Measurements from ENCODE around the gene MAPT.

Gene MAPT

GRCh38 chr17:45894022-45894784 lies at the start of gene MAPT:
Gene MAPT, plus strand, starts transcription at chr17:45894554. Its CDS starts 67,784 bp downstream, at chr17:45962338.
- DNase-seq (ENCODE audit: low spot score), result peak; percentile 99

- no peak for DNase-seq (ENCODE audit: low spot score)
Observed at GRCh38 chr17:45844695-45845375, 49.5 kb upstream of the MAPT start, which contains the start of gene SPPL2C. Gene SPPL2C, plus strand, starts transcription at chr17:45844881. Its CDS starts 26 bp downstream, at chr17:45844907.

- no peak for DNase-seq (ENCODE audit: low spot score)
Observed at GRCh38 chr17:45845376-45846185, 48.8 kb upstream of the MAPT start.

DNA sequence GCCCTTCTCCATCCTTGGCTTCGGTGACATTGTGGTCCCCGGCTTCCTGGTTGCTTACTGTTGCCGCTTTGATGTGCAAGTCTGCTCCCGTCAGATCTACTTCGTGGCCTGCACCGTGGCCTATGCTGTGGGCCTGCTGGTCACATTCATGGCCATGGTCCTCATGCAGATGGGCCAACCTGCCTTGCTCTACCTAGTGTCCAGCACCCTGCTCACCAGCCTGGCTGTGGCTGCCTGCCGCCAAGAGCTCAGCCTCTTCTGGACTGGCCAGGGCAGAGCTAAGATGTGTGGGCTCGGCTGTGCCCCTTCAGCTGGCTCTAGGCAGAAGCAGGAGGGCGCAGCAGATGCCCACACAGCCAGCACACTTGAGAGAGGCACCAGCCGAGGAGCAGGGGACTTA lies 48.1 kb upstream of the MAPT start:
- peak; percentile 45 for DNase-seq (ENCODE audit: low spot score)

DNA sequence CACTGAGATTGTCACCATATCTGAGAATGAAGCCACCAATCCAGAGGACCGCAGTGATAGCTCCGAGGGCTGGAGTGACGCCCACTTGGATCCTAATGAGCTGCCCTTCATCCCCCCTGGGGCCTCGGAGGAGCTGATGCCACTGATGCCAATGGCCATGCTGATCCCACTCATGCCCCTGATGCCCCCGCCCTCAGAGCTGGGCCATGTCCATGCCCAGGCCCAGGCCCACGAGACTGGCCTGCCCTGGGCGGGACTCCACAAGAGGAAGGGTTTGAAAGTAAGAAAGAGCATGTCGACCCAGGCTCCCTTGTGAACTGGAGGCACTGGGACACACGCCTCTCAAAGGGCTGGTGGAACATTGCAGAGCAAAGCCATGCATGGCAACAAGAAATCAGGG lies 47.7 kb upstream of the MAPT start:
- no peak for DNase-seq (ENCODE audit: low spot score)

- DNase-seq (ENCODE audit: low spot score), result no peak
Observed at GRCh38 chr17:45847101-45847500, 47.3 kb upstream of the MAPT start.

DNA sequence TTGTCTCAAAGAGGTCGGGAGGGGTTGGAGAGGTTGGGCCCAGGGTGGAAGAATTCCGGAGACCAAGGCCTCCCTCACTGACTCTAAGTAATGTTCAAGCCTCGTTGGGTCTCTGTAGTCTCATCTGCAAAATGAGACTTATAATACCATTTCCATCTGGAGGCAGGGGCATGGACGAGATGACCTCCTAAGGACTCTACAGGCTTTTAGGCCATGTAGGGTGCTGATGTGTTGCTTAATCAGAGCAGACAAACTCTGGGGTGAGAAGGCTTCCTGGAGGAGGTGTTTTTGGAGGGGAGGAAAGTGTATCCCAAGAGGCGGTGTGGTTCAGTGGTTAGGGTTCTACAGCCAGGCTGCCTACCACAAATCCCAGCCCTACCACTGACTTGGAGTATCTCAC lies 46.6 kb upstream of the MAPT start:
- no peak for DNase-seq (ENCODE audit: low spot score)

- no peak for DNase-seq (ENCODE audit: low spot score)
Observed at GRCh38 chr17:45848405-45848804, 45.9 kb upstream of the MAPT start.

GRCh38 chr17:45848868-45849535 lies 45.4 kb upstream of the MAPT start:
- DNase-seq (ENCODE audit: low spot score), result no peak

GRCh38 chr17:45849536-45849990 lies 44.8 kb upstream of the MAPT start:
- DNase-seq (ENCODE audit: low spot score), result no peak

DNA sequence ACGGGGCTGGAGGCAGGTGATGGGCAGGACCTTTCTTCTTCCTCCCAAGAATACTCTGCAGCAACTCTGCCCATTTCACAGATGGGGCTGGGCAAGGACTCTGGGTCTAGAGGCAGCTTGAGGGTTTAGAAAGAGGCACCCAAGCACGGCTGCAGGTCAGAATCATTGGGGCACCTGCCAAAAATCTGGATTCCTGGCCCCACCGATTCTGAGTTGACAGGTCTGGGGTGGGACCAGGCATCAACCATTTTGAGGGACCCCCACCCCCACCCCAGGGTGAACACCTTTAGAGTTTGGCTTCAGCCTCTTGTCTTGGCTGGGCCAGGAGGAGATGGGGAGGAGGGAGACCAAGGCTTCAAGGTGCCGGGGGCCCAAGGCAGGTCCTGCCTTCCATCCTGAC lies 44.3 kb upstream of the MAPT start:
- no peak for DNase-seq (ENCODE audit: low spot score)

GRCh38 chr17:45850468-45850867 lies 43.9 kb upstream of the MAPT start:
- no peak for DNase-seq (ENCODE audit: low spot score)

DNA sequence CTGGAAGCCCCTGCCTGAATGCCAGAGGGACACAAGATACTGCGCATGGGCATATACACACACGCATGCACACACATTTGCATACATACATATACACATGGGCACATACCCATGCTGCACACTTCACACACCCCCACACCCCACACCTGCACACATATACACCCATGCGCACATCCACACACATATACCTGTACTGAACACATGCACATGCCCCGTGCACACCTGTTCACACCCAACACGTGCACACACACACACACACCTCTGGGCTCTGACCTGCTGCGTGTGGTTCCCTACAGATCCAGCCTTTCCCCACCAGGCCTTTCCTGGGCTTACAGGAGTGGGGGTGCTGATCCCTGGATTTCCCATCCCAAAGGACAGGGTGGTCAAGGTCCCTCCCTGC lies 43.3 kb upstream of the MAPT start:
- DNase-seq (ENCODE audit: low spot score), result no peak

DNA sequence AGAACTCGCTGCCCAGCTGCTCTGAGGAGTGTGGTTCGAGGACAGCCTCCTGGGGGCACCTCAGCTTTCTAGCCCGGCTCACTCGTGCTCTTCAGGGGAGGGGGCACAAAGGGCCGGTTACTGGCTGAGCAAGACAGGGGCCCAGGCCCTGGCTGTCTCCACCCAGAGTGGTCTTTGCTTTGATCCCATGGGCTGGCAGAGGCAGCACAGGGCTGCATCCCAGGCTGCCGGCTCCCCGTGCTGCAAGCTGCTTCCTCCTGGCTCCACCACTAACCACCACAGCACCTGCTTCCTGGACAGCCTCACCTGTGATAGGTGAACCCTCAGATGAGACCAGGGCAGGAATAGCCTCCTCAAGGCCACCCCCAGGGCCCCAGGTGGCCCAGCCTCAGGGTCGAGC lies 42.9 kb upstream of the MAPT start:
- no peak for DNase-seq (ENCODE audit: low spot score)

DNA sequence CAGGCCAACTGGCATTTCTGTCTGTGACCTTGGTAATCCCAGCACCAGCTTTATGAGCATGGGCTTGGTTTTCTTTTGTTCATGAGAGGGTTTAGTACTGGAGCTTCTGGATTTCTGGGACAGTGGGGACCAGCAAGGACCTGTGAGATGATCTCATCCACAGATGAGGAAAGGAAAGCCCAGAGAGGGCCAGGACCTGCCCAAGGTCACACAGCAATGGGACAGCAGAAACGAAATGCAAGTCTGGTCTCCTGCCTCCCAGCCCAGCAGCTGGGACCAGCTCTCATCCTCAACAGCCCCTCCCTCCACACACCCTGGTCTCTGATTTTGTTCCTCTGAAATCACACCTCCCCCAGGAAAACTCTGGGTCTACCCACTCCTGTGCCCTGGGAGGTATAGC lies 42.5 kb upstream of the MAPT start:
- no peak for DNase-seq (ENCODE audit: low spot score)

GRCh38 chr17:45852535-45853297 lies 41.6 kb upstream of the MAPT start:
- DNase-seq (ENCODE audit: low spot score), result peak; percentile 83

GRCh38 chr17:45854209-45854608 lies 40.1 kb upstream of the MAPT start:
- no peak for DNase-seq (ENCODE audit: low spot score)

- no peak for DNase-seq (ENCODE audit: low spot score)
Observed at GRCh38 chr17:45855691-45856336, 38.5 kb upstream of the MAPT start.

DNA sequence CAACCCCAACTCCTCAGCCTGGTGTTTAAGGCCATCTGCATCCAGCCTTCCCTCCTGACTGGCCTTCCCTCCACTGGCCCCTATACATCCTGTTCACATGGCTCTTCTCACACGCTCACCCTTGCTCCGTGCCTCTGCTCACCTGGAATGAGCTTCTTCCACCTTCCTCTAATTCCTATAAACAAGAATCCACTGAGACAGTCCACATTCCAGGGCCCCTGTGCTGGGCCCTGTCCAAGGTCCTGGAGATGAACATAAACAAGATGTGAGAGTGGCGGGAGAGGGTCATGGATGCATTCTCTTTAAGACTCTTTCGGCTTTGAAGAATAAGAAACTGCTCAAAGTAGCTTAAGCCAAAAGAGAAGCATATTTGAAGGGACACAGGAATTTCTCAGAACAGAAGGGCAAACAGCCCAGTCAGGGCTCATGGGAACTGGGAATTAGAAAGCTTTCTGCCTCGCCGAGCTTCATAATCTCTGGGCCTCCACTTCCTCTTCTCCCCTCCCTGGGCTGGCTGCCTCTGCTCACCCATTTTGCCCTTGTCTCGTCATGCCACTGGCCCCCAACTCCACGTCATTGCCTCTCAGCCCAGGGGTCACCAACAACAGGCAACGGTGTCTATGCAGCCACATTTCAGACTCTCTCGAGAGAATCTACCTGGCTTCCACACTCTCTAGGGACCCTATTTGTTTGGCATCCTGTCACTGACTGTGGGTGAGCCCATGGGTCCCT lies 36.2 kb upstream of the MAPT start:
- DNase-seq (ENCODE audit: low spot score), result peak; percentile 79

DNA sequence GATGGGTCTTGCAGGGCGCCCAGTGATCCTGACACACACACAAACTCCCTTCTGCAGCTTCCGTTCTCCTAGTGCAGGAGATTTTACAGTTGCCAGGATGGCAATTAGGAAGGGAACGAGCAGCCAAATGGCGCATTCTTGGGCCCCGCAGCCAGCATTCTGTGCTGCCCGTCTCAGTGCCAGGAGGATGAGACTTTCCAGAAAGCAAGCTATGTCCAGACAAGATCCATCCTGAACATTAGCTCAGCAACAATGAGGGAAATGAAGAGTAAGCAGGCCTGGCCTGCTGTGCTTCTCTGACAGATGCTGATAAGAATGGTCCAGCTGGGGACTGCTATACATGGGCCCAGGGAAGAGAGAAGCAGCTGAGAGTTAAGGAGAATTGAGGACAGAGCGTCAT lies 33.2 kb upstream of the MAPT start:
- DNase-seq (ENCODE audit: low spot score), result no peak

Data from ecto neural progenitor cell (in vitro differentiated cells).